Stimulated activated CD8-positive, alpha-beta memory T cell treated with anti-CD3 and anti-CD28 coated beads, Interleukin-15, amount 100 ng/mL, for 4 hours (primary cell): Measurements from ENCODE around the gene PPFIA3.

ENCODE experiments used
- DNase-seq, 2 donors: peaks; one replicate each; pipeline ENCODE4 v3.0.0-alpha.2; 2020; ENCODE audit warnings: low read depth in 2 of 2

Gene PPFIA3

GRCh38 chr19:49149652-49150105 is 30.3 kb downstream of the PPFIA3 start:
- DNase-seq = no peak

GRCh38 chr19:49150106-49150943 is 31.0 kb downstream of the PPFIA3 start:
- no peak for DNase-seq

DNA sequence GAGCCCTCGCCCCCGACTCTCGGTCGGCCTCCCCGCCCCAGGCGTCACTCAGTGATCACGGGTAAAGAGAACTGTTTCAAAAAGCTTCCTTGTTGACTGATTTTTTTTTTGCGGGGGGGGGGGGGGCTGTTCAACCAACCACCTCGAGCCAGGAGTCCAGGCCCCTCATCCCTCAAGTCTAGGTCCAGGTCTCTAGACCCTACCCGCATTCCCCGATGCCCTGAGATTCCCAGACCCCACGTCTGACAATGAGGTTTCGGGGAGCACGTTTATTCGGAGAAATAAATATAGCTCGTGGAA is 31.6 kb downstream of the PPFIA3 start:
- DNase-seq = no peak

GRCh38 chr19:49151267-49152118 is 32.1 kb downstream of the PPFIA3 start:
- DNase-seq = no peak

- no peak for DNase-seq
Measured at GRCh38 chr19:49152119-49152550, 32.8 kb downstream of the PPFIA3 start.

- DNase-seq = no peak
Measured at GRCh38 chr19:49153167-49153809, 33.9 kb downstream of the PPFIA3 start.

DNA sequence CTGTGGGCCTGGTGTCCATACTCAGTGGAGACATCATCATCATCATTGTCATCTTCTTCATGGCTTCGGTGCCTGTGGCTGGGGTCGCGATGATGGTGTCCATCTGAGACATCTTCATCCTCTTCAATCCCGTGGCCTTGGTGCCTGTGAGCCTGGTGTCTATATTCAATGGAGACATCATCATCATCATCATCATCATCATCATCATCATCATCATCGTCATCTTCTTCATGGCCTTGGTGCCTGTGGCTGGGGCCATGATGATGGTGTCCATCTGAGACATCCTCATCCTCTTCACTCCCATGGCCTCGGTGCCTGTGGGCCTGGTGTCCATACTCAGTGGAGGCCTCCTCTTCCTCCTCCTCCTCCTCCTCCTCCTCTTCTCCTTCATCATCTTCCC is 34.9 kb downstream of the PPFIA3 start:
- DNase-seq = no peak

GRCh38 chr19:49155005-49155819 is 35.9 kb downstream of the PPFIA3 start, which contains the start of gene HRC:
Gene HRC (minus strand): TSS chr19:49155396. CDS start chr19:49155237, 159 bp downstream.
- no peak for DNase-seq

- no peak for DNase-seq
Measured at GRCh38 chr19:49155820-49156346, 36.5 kb downstream of the PPFIA3 start.

- no peak for DNase-seq
Measured at GRCh38 chr19:49157445-49158224, 38.3 kb downstream of the PPFIA3 start, which contains the start of gene TRPM4. Gene TRPM4 (plus strand): TSS chr19:49157792. CDS start chr19:49157867, 75 bp downstream.

DNA sequence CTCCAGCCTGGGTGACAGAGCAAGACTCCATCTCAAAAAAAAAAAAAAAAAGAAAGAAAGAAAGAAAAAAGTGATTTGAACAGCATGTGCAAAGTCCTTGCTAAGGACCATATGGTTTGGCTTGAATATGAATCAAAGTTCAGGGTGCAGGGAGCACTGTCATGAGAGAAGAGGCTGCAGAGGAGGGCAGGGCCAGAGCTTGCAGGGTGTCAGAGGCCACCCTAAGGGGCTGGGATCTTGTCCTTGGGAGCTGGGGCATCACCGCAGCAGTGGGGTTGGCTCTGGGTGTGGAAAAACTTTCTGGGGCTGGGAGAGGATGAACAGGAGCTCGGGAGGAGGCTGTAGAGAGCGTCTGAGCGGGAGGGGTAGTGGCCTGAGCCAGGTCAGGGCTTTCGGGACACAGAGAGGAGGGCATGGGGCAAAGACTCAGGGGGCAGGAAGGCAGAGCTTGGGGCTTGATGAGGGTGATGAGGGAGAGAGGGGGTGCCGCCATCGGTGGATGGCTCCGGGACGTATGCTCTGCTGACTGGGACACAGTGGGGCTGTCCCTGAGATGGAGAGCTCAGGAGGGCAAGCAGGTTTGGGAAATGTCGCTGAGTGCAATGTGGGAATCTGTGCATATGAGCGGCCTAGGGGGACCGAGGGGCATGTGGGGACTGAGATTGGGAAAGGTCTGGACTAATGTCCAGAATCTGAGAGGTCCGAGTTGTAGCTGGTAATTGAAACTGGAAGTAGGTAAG is 41.3 kb downstream of the PPFIA3 start:
- no peak for DNase-seq

- DNase-seq = no peak
Measured at GRCh38 chr19:49161987-49162386, 42.6 kb downstream of the PPFIA3 start.

GRCh38 chr19:49165111-49165750 is 45.9 kb downstream of the PPFIA3 start:
- no peak for DNase-seq

DNA sequence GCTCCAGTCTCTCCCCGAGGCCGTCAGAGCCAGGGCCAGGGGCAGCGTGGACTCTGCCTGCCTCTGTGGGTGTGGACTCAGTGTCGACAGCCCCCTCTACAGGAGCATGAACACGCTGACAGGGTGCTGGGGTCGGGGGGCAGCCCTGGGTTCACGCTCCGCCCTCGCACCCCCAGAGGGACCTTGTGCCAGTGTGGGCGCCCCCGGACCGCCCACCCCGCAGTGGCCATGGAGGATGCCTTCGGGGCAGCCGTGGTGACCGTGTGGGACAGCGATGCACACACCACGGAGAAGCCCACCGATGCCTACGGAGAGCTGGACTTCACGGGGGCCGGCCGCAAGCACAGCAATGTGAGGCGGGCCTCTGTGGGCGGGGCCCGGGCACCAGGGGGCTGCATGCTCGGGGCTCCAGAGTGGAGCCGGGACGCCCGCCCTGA is 46.5 kb downstream of the PPFIA3 start:
- DNase-seq = no peak

DNA sequence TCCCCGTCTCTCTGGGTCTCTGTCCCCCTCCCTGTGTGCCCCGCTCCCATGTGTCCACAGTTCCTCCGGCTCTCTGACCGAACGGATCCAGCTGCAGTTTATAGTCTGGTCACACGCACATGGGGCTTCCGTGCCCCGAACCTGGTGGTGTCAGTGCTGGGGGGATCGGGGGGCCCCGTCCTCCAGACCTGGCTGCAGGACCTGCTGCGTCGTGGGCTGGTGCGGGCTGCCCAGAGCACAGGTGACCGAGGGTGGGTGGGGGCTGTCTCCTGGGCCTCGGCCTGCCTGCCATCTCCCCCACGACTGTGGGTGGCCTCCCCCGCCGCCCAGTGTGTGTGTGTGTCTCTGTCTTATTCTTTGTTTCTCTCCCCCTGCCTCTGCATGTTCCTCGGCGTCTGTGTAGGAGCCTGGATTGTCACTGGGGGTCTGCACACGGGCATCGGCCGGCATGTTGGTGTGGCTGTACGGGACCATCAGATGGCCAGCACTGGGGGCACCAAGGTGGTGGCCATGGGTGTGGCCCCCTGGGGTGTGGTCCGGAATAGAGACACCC is 48.6 kb downstream of the PPFIA3 start:
- no peak for DNase-seq

- DNase-seq = no peak
Measured at GRCh38 chr19:49168421-49168820, 49.1 kb downstream of the PPFIA3 start.

DNA sequence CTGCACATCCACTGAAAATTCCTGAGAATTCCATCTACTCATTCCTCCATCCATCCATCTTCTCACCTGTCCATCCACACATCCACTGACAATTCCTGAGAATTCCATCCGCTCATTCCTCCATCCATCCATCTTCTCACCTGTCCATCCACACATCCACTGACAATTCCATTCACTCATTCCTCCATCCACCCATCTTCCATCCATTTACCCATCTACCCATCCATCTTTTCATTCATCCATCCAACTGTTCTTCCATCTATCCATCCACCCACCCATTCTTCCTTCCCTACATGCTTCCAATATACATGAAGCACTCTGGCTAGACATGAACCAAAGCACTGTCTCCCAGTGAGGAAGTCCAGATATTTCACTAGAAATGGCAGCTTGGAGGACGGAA is 53.9 kb downstream of the PPFIA3 start:
- DNase-seq = no peak

GRCh38 chr19:49180659-49181058 is 61.3 kb downstream of the PPFIA3 start:
- DNase-seq = no peak
